Measurements from ENCODE around the gene RPS26.
A peak's percentile ranks its signal among the peaks of the same experiment; 100 is the strongest.
"Not testable (repeated sequence)": the region's sequence is repeated elsewhere in the genome, so short reads cannot be mapped to it uniquely, and the experiment has no call there.

Gene RPS26

DNA sequence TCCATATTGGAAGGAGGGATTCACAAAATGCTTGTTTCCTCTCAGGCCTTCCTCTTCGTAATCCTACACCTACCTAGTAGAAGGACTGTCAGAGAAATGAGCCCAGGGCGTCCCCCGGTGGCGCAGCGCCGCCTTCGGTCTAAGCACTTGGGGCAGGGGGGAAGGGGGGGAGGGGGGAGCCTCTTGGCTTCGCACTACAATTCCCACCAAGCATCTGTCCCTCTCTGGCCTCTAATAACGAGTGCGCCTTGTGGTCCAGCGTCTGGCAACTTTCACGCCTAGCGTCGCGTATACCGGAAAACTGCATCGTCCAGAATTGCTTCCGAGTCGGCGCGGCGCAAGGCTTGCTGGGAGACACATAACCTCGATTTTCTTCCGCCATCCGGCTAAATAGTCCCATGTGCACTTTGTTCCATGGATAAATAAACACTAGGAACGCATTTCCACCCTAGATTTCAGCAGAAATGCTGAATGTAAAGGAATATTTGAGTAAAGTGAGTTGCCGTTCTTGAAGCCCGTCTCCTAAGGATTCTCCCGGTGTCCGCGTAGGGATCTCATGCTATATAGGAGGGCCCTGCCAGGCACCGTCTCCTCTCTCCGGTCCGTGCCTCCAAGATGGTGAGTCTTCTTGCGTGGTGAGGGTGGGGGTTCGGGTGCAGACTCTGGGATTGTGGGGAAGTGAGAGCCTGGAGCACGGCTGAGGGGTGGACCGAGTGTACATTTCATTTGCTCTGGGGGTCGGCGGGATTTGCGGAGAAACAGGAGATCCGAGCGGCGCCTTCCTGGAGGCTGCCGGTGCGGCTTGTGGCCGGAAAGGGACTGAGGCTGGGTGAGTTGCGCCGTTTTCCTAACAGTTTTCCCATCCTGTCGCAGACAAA is at the start of gene RPS26:
TSS of gene RPS26 (plus strand) at position 367 of the 878 bp plus-strand sequence. CDS start at position 616, 249 bp downstream.
- peak; percentile 88 for DNase-seq (ENCODE audit: low read depth)

DNA sequence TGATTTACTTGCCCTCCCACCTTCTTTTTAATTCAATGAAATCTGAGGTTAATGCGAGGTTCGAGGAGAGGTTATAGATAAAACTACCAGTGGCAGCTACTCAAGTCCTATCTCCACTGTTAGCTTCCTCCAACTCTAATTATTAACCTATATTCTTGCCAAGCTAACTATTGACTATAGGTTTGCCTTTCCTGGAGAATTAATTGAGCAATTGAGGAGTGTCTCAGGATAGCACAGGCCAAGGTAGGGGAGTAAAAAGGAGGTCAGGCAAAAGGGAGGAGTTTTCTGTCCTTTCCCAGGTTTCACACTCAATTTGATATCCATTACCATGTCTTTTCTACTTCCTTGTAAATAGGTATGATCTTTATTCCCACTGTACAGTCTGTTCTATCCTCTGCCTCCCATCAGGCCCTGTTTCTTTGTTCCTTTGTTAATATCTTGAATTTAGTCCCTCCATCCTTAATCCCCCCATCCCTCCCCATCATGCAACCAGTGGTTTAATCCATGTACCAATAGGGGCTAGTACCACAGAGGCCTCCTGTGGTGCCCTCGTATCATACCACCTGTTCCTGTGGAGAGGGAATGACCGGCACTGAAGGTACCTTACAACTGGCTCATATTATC is 48.4 kb upstream of the RPS26 start:
- no peak for DNase-seq (ENCODE audit: low read depth)

DNA sequence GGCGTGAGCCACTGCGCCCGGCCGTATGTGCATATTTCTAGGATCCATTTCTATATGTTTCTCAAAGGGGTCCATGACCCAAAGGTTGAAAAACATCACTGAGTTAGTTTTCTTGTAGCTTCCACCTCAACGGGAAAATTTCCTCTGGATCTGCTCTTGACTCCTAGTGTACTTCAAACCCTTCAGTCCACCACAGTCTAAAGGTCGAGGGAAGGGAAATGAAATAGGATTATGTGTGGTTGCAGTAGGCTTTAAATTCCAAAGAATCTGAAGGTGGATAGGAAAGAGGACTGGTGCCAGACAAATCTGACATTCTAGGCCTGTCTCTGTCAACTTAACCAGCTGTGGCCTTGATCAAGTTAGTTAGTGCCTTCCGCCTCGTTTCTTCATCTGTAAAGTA is 46.4 kb upstream of the RPS26 start:
- DNase-seq (ENCODE audit: low read depth), result no peak

- DNase-seq (ENCODE audit: low read depth), result peak; percentile 59
Observed at GRCh38 chr12:55996201-55996714, 45.5 kb upstream of the RPS26 start.

GRCh38 chr12:55996715-55997534 is 44.8 kb upstream of the RPS26 start, which contains the start of gene SUOX:
SUOX (plus strand) TSS chr12:55997276; CDS start chr12:56002222, 4,946 bp downstream.
- no peak for DNase-seq (ENCODE audit: low read depth)

GRCh38 chr12:55997535-55997859 is 44.2 kb upstream of the RPS26 start:
- no peak for DNase-seq (ENCODE audit: low read depth)

DNA sequence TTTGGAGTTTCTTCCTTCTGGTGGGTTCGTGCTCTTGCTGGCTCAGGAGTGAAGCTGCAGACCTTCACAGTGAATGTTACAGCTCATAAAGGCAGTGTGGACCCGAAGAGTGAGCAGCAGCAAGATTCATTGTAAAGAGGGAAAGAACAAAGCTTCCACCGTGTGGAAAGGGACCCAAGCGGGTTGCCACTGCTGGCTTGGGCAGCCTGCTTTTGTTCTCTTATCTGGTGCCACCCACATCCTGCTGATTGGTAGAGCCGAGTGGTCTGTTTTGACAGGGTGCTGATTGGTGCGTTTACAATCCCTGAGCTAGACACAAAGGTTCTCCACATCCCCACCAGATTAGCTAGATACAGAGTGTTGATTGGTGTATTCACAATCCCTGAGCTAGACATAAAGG is 42.2 kb upstream of the RPS26 start:
- not testable (repeated sequence) for DNase-seq (ENCODE audit: low read depth)

- not testable (repeated sequence) for DNase-seq (ENCODE audit: low read depth)
Observed at GRCh38 chr12:55999999-56000540, 41.6 kb upstream of the RPS26 start.

DNA sequence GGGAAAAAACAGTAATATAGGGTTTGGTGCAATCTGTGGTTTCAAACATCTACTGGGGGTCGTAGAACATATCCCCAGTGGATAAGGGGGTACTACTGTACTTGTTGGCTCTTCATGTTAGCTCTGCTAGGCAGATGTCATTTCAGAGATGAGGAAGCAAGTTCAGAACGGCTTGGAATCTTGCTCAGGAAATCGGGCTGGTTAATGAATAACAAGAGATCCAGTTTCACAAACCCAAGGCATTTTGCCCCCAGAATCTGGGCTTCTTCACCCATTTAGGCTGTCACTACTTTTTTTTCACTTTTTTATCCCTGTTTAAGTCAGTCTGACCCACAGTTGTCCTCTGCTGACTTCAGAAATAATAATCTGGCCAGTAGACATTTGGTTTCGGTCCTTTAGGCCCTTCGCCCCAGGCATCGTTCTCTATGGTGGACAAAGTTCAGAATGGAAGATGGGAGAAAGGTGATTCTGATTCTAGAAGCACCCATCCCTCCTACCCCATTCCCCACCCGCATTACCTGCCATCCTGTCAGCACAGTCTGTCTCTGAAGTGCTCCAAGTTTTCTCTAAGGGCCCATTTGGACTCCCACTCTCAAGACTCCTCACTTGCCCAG is 40.1 kb upstream of the RPS26 start:
- no peak for DNase-seq (ENCODE audit: low read depth)

- not testable (repeated sequence) for DNase-seq (ENCODE audit: low read depth)
Observed at GRCh38 chr12:56003376-56003775, 38.3 kb upstream of the RPS26 start.

- no peak for DNase-seq (ENCODE audit: low read depth)
Observed at GRCh38 chr12:56004211-56004610, 37.5 kb upstream of the RPS26 start.

- DNase-seq (ENCODE audit: low read depth), result peak; percentile 59
Observed at GRCh38 chr12:56007564-56008559, 33.9 kb upstream of the RPS26 start.

- DNase-seq (ENCODE audit: low read depth), result no peak
Observed at GRCh38 chr12:56010111-56010570, 31.6 kb upstream of the RPS26 start.

- no peak for DNase-seq (ENCODE audit: low read depth)
Observed at GRCh38 chr12:56011509-56012090, 30.1 kb upstream of the RPS26 start.

DNA sequence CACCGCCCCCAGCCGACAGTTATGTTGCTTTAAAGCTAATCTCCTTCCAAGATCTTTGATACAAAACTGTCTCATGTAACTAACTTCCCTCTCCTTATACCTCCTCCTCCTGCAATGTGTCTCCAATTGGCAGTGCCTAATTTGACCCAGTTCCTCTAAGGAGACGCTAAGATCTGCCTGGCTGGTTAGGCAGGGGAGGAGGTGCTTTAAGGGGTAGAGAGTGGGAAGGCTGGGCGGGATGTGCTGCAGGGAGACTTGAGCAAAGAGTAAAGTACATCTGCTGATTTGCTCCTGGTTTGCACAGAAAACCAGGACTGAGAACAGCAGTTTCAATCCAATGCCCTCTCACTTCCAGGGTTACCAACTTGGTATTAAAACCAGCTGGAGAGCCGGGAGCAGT is 28.2 kb upstream of the RPS26 start:
- DNase-seq (ENCODE audit: low read depth), result no peak

DNA sequence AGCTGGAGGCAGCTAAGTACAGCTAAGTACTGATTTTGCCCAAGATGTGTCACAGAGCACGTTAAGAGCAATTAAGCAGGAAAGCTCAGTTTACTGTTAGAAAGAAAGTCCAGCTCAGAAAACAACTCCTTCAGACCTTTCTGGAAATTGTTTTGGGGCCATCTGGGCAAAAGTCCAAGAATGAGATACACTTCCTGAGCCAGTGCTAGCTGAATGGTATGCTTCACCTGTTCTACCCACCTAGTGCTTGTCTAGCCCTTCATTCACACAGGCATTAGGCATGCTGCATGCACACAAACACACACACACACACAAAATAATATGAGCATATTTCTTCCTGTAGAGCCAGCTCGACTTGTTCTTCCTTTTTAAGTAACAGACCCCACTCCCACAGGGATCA is 27.5 kb upstream of the RPS26 start:
- DNase-seq (ENCODE audit: low read depth), result no peak

DNA sequence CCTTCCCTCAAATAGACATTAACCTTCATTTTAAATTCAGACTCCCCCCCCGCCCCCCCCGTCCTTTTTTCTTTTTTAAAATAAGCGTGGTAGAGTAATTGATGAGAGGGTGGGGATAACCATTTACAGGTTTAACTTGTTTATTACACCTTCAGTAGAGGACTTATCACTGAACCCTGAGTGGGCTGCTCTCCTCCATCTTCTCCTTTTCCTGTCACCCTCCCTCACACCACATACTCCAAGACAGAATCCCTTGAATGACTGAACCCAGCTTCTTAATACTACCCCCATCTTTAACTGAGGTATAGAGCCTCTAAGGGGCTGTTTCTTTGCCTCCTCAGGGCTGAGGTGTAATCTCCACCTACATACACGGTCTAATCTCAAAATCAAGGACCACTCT is 24.5 kb upstream of the RPS26 start:
- DNase-seq (ENCODE audit: low read depth), result no peak

DNA sequence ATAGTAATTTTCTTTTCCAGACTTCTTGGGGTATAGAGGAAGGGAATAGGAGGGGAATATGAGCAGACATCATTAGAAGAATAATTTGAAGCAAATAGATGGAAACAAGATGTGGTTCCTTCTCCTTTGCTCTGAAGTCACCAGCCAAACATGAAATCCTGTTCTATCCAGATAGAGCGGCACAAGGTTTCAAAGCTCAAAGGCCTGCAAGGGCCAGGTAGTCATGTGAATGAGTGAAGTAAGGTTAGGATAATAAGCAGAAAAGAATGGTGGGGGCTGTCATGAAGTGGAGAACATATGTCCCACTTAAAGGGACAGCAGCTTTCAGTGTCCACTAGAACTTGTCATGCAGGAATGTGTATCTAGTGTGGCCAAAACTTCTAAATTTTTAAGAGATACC is 23.4 kb upstream of the RPS26 start:
- no peak for DNase-seq (ENCODE audit: low read depth)

DNA sequence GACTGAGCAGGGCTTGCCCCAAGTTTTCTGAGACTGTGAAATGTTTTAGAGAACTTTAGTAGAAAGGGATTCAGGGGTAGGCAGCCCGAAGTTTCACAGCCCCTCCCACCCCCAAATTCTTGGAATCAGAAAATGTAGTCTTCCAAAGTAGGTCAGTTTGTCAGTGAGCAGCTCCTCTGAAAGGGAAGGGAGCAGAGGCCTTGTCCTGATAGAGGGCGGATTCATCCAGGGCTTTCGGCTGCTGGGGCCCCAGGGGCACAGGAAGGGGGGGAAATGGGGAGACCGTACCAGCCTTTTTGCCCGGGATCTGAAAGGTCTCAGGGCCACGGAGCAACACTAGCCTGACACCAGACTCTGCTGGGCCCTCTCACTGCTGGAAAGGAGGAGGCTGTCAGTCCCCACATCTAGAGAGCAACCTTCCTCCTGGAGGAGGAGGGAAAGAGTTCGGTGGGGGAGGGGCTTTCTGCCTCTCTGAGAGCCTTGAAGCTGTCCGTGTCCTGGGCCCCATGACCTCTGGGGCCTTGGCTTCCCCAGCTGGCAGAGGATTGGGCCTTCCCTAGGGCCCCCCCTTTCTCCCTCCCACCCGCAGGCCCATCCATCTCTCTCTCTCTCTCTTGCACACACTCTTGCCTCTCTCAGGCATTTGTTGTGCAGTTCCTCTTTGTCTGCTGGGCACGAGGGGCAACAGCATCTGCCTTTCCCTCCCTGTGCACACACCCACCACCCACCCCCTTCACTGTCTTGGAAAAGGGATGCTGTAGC is 21.1 kb upstream of the RPS26 start, which contains the start of gene IKZF4:
TSS of gene IKZF4 (plus strand) at position 621 of the 762 bp plus-strand sequence. CDS start 451 bp downstream, outside the sequence.
- DNase-seq (ENCODE audit: low read depth), result no peak

Measured in stimulated activated CD8-positive, alpha-beta memory T cell treated with anti-CD3 and anti-CD28 coated beads, Interleukin-12 subunit alpha, Interleukin-12 subunit beta, amount 100 ng/mL, for 1 hour (primary cell).